T1000 (cell line): ENCODE measurements around the gene BCAR1.

Experiments used
- DNase-seq: peaks from one replicate; lab custom pipeline; 2025; ENCODE audit warnings: mixed read lengths; lab: John Stamatoyannopoulos, UW

The BCAR1 gene

GRCh38 chr16:75238853-75239541, 12.4 kb downstream of the BCAR1 start:
- DNase-seq: peak; percentile 62

GRCh38 chr16:75238132-75238852, 13.1 kb downstream of the BCAR1 start:
- DNase-seq: peak; percentile 65

- no peak for DNase-seq
Measured at GRCh38 chr16:75237398-75238131, 13.9 kb downstream of the BCAR1 start.

GRCh38 chr16:75236736-75237397, 14.6 kb downstream of the BCAR1 start:
- no peak for DNase-seq

GRCh38 chr16:75236232-75236631, 15.2 kb downstream of the BCAR1 start:
- DNase-seq: no peak

GRCh38 chr16:75235721-75236193, 15.7 kb downstream of the BCAR1 start:
- DNase-seq: no peak

- no peak for DNase-seq
Measured at GRCh38 chr16:75234856-75235696, 16.3 kb downstream of the BCAR1 start.

GRCh38 chr16:75233611-75233938, 17.8 kb downstream of the BCAR1 start:
- DNase-seq: no peak

GRCh38 chr16:75231570-75231969, 19.9 kb downstream of the BCAR1 start:
- DNase-seq: no peak

GRCh38 chr16:75230471-75231110, 20.8 kb downstream of the BCAR1 start:
- DNase-seq: no peak

- no peak for DNase-seq
Measured at GRCh38 chr16:75229172-75230031, 22.0 kb downstream of the BCAR1 start.

- DNase-seq: no peak
Measured at GRCh38 chr16:75228143-75228976, 23.1 kb downstream of the BCAR1 start.

GRCh38 chr16:75227361-75228142, 23.9 kb downstream of the BCAR1 start:
- no peak for DNase-seq

GRCh38 chr16:75226550-75227360, 24.7 kb downstream of the BCAR1 start:
- no peak for DNase-seq

- DNase-seq: no peak
Measured at GRCh38 chr16:75225678-75226515, 25.5 kb downstream of the BCAR1 start.

GRCh38 chr16:75225092-75225491, 26.3 kb downstream of the BCAR1 start:
- DNase-seq: no peak
